Gastrocnemius medialis (tissue), 4 donors: ENCODE data around the gene OPRL1.

Experiments
- POLR2A ChIP-seq, 2 donors: fragments of 450-650 bp; IDR thresholded peaks; one replicate each; pipeline ENCODE4 v1.6.1; 2017; ENCODE audit warnings: antibody characterized with exemption in 2 of 2, mild to moderate bottlenecking in 2 of 2, moderate library complexity in 2 of 2
- TF ChIP-seq, protein P1 (sequence below), 5 experiments: fragments of 450-650 bp in 3 of 5; fragments of 200-600 bp in 2 of 5; sonication (generic) in 2 of 5; IDR thresholded peaks in 4 of 5; conservative IDR thresholded peaks in 1 of 5; 1 replicate in 4 of 5; 2 replicates in 1 of 5; pipeline ENCODE4 v1.5.1; 2016 to 2019; ENCODE audit warnings: antibody characterized with exemption in 5 of 5, mild to moderate bottlenecking in 3 of 5, moderate library complexity in 3 of 5

GRCh38 chr20:64035933-64036345 lies 43.9 kb upstream of the OPRL1 start, which contains the start of gene C20orf204:
- TF ChIP-seq, protein P1, sequence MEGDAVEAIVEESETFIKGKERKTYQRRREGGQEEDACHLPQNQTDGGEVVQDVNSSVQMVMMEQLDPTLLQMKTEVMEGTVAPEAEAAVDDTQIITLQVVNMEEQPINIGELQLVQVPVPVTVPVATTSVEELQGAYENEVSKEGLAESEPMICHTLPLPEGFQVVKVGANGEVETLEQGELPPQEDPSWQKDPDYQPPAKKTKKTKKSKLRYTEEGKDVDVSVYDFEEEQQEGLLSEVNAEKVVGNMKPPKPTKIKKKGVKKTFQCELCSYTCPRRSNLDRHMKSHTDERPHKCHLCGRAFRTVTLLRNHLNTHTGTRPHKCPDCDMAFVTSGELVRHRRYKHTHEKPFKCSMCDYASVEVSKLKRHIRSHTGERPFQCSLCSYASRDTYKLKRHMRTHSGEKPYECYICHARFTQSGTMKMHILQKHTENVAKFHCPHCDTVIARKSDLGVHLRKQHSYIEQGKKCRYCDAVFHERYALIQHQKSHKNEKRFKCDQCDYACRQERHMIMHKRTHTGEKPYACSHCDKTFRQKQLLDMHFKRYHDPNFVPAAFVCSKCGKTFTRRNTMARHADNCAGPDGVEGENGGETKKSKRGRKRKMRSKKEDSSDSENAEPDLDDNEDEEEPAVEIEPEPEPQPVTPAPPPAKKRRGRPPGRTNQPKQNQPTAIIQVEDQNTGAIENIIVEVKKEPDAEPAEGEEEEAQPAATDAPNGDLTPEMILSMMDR (IDR thresholded peaks at IDR 0.05 in 4 of 5, conservative IDR thresholded peaks at IDR 0.05 in 1 of 5), result no peak
- no peak for TF ChIP-seq POLR2A (IDR thresholded peaks at IDR 0.05)
